Thoracic aorta (tissue), 2 donors: ENCODE measurements around the gene CEP295NL. TPM values are rescaled to one million over a fixed set of nuclear protein-coding genes. Genes with fewer than 3 reads are reported as not detected.
A peak's percentile ranks its signal among the peaks of the same experiment; 100 is the strongest.

Source experiments
- ATAC-seq: fragments of 150-250 bp; one replicate; pipeline ENCODE4 v1.8.0; 2017; ENCODE audit warnings: low read depth; ENCODE audit not compliant: insufficient number of reproducible peaks, low FRiP score
- DNase-seq: peaks from one replicate; pipeline ENCODE4 v3.0.0-alpha.2; 2020; ENCODE audit warnings: low spot score
- H3K27ac ChIP-seq, 2 donors: fragments of 200-600 bp; sonication (generic); 1 replicate in 1 of 2; 2 replicates in 1 of 2; pipeline ENCODE4 v1.5.1; 2016; ENCODE audit warnings: mild to moderate bottlenecking in 2 of 2, moderate library complexity in 2 of 2
- H3K27me3 ChIP-seq: fragments of 200-600 bp; sonication (generic); replicated peaks from 2 replicates; pipeline ENCODE4 v1.6.0; 2016; ENCODE audit warnings: mild to moderate bottlenecking; ENCODE audit not compliant: insufficient read depth
- H3K36me3 ChIP-seq: fragments of 200-600 bp; sonication (generic); one replicate; pipeline ENCODE4 v1.5.1; 2016
- H3K4me1 ChIP-seq, 2 donors: fragments of 200-600 bp; sonication (generic); 1 replicate in 1 of 2; 2 replicates in 1 of 2; pipeline versions ENCODE4 v1.5.1 to v1.6.0; 2016; ENCODE audit warnings: low read depth in 2 of 2, mild to moderate bottlenecking in 1 of 2; ENCODE audit not compliant: control insufficient read depth in 1 of 2
- H3K4me3 ChIP-seq: fragments of 200-600 bp; sonication (generic); 2 replicates; pipeline ENCODE4 v1.5.1; 2016; ENCODE audit warnings: mild to moderate bottlenecking
- H3K9me3 ChIP-seq: fragments of 200-600 bp; sonication (generic); 2 replicates; pipeline ENCODE4 v1.5.1; 2016
- CTCF ChIP-seq: fragments of 200-600 bp; sonication (generic); IDR thresholded peaks from one replicate; pipeline ENCODE4 v1.5.1; 2019; ENCODE audit warnings: antibody characterized with exemption
- total RNA-seq, 2 donors: library from RNA; depleted of rRNA; stranded (reverse); fragments of >200 nt; gene quantifications; one replicate each; pipeline versions ENCODE4 v1.1.0 to v1.2.3, GENCODE V29; 2016

Gene CEP295NL
- total RNA-seq, 2 donors from 2014 or later = 6.8 to 13.0 TPM

GRCh38 chr17:78925234-78925633 lies 22.2 kb upstream of the CEP295NL start, which contains the start of gene TIMP2:
TIMP2 (minus strand) TSS chr17:78925387; CDS start chr17:78925088, 299 bp downstream.
- Histone ChIP-seq H3K4me3 (peak within 1 kb of the TSS; percentile 94), H3K27ac (peak within 1 kb of the TSS; percentile 97 to 100), H3K4me1 (peaks cover 25 to 56% of the 10 kb centered on the region in 2 donors), H3K27me3 (no peaks in the 10 kb centered on the region), H3K36me3 (no peaks in the 10 kb centered on the region), H3K9me3 (no peaks in the 10 kb centered on the region)
- ATAC-seq (peak; percentile 47), DNase-seq (peak; percentile 49)
- TF ChIP-seq CTCF = peak; percentile 16

GRCh38 chr17:78924481-78925151 lies 21.6 kb upstream of the CEP295NL start:
- Histone ChIP-seq H3K27me3 (no peaks in the 10 kb centered on the region), H3K4me1 (peaks cover 30 to 62% of the 10 kb centered on the region in 2 donors), H3K4me3 (peak overlapping the region; percentile 94), H3K36me3 (peaks cover 3% of the 10 kb centered on the region), H3K9me3 (no peaks in the 10 kb centered on the region), H3K27ac (peak overlapping the region; percentile 95 to 97)
- no peak for TF ChIP-seq CTCF
- no peak for ATAC-seq
- no peak for DNase-seq

- TF ChIP-seq CTCF = no peak
- peaks cover 3% of the 10 kb centered on the region for H3K36me3 ChIP-seq
- H3K4me3 ChIP-seq = peak overlapping the region; percentile 94
- no peaks in the 10 kb centered on the region for H3K9me3 ChIP-seq
- no peak for ATAC-seq
- peaks cover 35 to 70% of the 10 kb centered on the region in 2 donors for H3K4me1 ChIP-seq
- no peak for DNase-seq
- H3K27ac ChIP-seq = peak overlapping the region; percentile 95 to 97
- H3K27me3 ChIP-seq = no peaks in the 10 kb centered on the region
These were observed 20.9 kb upstream of the CEP295NL start for GRCh38 chr17:78923660-78924453.

GRCh38 chr17:78922816-78923498 lies 20.0 kb upstream of the CEP295NL start:
- Histone ChIP-seq H3K27ac (peak overlapping the region; percentile 95 to 97), H3K36me3 (peaks cover 3% of the 10 kb centered on the region), H3K4me3 (peak overlapping the region; percentile 94), H3K4me1 (peaks cover 41 to 78% of the 10 kb centered on the region in 2 donors), H3K9me3 (no peaks in the 10 kb centered on the region), H3K27me3 (no peaks in the 10 kb centered on the region)
- no peak for TF ChIP-seq CTCF
- ATAC-seq = no peak
- DNase-seq = no peak
